IPS DF 4.7 (cell line): ENCODE results near the gene CHMP1B.
"Not testable (repeated sequence)": the region's sequence is repeated elsewhere in the genome, so short reads cannot be mapped to it uniquely, and the experiment has no call there.

Source experiments
- DNase-seq: peaks from one replicate; pipeline ENCODE4 v3.0.0-alpha.2; 2013; ENCODE audit warnings: low spot score; ENCODE audit errors: extremely low read depth

CHMP1B gene

DNA sequence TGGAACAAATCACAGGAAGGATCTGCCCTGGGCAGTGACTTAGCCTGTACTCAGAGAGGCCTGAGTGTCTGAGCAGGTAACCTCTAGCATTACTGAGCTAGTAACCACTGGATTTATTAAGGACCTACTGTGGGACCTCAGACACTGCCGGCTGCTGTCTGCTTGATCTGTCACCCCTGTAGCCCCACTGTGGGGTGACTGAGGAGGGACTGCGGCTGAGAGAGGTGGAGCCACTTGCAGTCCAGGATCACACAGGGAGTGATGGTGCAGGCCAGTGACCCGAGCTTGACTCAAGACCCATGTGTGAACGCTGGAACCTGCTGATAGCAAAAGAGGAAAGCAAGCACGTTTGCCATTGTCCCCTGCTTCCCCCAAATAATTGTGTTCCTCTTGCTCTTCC lies 15.6 kb downstream of the CHMP1B start:
- no peak for DNase-seq

DNA sequence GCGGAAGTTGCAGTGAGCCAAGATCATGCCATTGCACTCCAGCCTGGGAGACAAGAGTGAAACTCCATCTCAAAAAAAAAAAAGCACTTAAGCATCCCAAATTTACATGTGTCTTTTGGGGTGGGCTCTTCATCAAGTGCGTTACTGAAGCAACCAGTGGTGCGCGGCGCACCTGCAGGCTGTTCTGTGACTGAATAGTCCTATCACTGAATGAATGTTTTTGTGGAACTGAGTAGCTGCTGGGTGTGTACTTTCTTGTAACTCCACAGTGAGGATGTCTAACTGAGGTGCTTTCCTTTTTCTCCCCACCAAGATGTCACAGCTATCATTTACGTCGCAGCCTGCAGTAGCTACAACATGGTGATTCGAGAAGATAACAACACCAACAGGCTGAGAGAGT lies 17.0 kb downstream of the CHMP1B start:
- DNase-seq = no peak

DNA sequence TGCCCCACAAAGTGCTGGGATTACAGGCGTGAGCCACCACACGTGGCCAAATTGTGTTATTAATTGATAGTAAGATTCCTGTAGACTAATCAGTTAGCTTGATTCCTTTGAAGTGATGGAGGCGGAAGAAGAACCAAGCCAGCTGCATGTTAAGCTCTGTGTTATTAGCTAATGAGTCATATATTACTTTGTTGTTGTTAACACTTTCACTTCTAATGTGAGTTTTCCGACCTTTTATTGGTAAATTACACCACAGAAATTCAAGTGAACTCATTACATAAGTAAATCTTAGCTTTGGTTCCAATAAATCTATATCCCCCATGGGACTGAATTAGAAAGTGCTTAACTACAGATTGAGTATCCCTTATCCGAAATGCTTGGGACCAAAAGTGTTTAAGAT lies 20.3 kb downstream of the CHMP1B start:
- DNase-seq = no peak

DNA sequence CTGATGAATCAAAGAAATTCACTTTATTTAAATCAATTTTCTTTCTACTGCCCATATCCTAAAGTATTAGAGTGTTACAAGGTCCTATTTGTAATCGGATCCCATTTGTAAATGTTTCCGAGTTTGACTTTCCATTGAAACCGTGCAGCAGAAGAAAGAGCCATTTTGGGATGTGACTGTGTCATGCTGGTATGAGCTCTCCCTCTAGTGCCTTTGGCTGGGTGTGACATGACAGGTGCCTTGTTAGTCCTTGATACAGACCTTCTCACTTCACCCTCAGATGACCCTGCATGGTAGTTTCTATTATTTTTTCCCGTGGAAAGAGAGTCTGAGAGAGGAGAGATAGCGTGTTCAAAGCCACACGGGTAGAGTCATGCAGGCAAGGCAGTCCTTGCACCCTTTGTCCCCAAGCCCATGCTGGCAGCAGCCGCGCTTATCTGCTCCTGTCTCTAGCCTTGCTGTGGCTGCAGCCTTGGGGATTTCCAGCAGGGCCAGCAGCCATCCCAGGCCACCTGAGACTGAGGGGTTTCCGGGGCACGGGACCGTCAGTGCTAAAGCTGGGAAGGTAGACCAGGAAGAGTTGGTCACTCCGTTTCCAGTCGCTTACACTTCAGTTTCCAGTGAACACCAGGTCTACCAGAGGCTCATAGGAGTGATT lies 21.4 kb downstream of the CHMP1B start:
- DNase-seq = no peak

DNA sequence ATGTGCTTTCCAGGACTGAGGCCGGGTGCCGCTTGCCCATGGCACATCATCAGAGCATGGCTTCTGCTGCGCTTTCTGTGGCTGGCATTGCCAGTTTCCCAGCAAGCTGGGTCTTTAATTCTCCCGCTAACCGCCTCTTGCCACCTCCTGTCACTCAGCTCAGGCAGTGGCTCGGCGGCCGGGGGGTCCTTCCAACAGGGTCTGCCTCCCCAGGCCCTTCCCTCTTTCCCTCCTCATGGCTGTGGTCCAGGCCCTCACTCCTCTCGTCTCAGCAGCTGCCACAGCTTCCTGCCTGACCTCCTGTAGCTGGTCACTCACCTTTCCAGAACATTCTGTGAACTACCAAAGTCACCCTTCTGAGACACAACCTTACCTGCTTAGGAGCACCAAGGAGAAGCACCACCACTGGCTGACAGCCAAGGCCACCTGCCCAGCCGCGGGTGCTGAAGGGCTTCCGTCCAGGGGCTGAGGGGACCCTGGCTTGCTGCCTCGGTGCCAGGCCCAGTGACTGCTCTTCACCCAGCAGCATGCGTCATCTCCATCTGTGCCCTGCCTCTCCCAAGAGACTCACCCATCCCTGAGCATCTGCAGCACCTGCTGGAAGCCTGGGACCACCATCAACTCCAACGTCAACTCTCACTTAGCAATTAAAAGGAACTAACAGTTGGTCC lies 22.6 kb downstream of the CHMP1B start:
- no peak for DNase-seq

DNA sequence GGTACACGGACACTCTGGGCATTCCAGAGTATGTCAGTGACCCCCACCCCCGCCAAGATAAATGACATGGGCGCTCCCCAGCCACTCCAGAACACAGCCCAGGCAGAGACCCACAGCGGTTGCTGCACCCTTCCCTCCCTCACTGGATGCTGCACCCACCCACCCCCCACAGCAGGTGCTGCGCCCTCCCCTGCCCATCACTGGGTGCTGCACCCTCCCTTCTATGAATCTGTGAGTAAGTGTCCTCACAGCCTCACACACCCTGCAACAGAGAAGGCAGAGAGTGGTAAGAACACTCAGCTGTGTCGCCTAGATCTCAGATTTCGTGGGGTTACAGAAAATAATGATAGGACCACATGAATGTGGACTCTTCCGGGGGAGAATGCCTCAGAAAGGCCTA lies 23.5 kb downstream of the CHMP1B start:
- DNase-seq = no peak

DNA sequence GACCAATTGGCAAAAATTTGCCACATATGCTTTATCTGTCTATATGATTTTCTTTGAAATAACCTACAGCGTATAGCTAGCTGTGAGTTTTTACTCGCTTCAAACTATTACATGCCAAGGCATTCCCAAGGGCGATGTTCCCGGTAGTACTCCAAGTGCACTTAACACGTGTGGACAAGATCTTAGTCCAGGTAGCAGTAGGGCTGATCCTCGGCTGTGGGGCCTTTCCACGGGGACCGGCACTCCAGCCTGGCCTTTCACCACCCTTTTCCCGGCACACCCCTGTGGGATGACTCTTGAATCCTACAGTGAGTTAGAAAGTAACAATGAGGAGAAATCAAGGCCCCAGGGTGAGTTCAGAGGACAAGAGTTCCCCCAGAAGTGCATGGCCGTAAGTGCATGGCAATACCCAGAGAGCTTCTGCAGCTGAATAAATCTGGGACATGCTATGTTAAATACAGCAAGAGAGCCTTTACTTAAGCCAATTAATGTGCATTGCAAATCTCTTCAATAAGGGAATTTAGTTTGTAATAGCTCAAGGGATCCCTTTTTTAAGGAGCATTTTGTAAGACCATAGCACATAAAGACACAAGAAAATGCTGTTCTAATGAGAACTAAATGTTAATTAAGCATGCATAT lies 26.4 kb downstream of the CHMP1B start:
- DNase-seq = no peak

DNA sequence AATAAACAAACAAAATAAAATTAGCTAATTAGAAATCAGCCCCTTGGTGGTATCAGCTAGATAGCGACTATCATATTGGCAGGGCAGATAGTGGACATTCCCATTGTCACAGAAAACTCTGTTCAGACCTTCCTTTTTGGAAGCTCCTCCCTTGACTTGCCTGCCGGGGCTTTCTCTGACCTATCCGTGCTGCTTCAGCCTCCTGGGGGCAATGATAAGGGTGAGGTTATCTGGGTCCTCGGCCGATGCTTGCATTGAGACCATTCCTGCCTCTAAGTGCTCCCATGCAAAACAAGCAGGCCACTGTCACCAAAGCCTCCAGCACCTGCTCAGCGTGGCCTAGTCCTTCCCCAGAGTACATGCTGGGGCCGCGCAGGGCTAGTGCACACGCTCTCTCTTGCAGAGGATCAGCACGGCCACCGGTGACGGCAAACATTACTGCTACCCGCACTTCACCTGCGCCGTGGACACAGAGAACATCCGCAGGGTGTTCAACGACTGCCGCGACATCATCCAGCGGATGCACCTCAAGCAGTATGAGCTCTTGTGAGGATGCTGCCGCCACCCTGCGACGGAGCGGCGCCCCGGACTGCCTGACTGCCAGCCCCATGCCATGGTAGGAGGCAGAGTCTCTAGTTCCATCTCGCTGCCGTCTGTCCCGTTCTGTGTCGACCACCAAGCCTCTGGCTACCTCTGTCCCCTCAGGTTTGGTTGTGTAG lies 29.5 kb downstream of the CHMP1B start:
- DNase-seq = no peak

DNA sequence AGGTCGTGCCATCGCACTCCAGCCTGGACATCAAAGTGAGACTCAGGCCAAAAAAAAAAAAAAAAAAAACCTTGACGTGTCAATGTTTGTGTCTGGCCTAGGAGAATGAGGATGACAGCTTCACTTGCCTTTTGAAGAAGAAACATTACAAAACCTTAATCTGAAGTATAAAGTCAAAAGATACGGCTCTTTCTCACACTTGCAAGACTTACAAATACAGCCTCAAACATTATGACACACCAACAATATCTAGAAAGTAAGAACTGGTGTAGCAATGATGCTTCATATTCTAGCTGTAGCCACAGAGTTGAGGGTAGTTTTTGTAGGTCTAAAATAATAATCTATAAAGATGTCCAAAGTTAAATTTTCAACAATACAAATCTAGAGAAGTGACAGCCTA lies 31.4 kb downstream of the CHMP1B start:
- no peak for DNase-seq

DNA sequence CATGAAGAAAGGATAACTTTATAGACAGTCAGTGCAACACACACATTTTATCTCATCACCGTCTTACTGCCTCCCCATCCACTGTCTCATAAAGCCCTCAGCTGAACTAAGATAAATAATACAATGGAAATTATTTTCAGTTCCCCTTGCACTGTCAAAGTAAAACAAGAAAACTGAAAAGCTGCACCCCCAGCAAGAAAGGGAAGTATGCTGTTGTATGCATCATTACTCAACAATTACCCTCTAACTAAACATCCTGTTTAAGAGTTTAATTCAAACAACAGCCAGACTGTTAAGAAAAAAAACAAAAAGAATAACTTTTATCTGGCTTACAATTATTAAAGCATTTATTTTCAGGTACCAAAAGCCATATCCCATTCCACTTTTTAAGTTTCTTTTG lies 31.9 kb downstream of the CHMP1B start:
- DNase-seq = no peak

DNA sequence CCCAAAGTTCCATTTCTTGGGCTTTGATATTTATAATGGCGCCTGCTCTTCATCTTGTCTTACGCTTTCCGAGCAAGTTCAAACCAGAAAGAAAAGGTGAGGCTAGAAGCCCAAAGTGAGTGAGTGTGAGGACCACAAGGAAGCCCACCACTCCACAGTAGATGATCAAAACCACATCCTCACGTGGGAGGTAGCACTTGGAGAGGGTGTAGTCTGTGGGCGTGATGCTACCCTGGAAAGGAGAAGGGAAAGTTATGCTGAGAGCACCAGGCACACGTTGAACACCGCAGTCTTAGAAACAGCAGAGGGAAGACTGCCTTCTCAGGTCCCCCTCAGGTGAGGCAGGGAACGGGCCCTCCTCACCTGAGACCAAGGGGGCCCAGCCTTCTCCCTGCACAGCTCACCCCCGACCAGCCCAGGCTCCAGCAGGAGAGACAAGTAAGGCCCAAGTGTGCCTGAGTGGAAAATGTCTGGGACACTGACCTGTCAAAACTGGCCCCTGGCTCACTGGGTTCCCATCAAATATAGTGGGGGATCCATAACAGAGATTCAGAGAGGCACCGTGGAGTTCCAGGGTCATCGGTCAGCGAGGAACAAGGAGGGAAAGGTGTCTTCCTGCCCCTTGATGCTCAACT lies 33.3 kb downstream of the CHMP1B start:
- no peak for DNase-seq

DNA sequence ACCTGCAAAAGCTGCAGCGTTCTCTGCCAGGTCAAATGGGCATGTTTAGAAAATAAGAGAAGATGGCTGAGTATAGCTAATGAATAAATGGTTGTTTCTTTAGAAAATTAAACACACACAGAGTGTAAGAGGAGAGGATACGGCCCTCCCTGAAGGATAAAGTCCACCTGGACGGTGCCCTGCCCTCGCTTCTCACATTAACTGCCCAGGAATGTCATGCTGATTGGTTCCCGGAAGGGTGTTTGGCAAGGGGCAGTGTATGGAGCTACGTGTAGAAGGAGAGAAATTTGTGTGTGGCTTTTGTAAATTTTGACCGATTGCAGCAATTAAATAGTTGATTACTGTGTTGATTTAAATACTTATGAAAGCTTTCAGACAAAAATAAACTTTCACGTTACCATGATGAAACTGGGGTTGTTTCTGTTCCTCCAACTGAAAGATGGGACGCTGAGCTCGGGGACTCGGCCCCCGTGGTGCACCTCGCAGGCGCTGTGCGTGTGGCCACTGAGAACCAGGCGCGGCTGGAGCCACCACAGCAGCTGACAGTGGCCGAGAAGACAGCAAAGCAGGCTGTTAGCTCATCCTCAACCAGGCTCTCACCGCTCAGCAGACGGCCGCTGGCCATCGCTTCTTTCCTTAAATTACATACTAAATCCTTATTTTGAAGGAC lies 34.2 kb downstream of the CHMP1B start:
- DNase-seq = no peak

DNA sequence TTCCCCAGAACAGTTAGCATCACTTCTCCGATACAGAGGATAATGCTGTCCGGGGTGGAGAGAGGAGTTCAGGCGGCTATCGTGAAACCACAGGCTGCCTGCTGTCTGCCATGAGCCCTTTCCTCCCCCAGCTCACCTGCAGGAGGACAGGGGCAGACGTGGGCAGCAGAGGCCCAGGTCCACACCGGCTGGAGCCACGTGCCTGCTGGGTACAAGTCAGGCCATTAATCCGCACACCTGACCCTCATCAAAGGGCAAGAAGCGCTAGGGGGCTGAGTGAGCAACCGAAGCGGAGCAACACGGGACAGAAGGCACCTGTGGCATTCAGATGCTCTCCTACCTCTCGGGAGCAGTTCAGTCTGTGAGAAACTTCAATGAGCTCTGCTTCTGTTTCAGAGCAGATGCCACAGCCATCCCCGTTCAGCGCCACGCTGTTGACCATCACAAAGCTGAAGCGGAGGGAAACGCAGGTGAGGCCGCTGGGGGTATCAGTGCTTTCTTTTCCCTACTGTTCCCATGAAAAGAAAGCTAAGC lies 35.4 kb downstream of the CHMP1B start:
- DNase-seq = no peak

DNA sequence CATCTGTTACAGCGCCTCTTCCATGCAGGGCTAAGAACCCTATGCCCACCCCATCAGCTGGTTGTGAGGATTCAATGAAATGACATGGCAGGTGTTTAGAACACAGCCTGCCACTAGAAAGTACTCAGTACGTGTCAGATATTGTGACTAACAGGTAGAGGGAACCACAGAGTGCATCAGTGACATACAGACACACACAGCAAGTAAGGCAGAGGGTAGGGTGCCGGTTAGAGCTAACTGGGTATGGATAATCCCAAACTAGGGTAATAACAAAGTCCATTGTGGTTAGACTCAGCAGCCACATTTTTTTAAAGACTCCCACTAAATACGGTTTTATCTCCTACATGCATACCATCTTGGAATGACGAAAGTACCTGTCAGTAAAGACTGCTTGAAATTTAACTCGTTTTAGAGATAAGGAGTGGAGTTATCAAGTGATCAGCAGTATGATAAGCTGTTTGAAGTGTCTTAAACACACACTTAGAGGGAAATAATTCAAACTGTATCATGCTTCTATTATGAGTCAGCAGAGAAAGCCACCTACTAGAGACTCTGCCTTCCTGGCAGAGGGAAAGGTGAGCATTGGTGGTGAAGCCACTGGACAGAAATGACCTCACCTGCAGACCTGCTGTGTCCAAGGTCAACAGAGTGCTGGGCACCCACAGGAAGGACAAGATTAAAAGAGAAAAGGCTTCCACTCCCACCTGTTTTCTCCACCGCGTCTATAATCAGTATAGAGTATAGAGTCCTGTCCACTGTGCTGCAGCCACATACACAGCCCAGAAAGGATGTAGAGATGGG lies 36.3 kb downstream of the CHMP1B start:
- DNase-seq = no peak

DNA sequence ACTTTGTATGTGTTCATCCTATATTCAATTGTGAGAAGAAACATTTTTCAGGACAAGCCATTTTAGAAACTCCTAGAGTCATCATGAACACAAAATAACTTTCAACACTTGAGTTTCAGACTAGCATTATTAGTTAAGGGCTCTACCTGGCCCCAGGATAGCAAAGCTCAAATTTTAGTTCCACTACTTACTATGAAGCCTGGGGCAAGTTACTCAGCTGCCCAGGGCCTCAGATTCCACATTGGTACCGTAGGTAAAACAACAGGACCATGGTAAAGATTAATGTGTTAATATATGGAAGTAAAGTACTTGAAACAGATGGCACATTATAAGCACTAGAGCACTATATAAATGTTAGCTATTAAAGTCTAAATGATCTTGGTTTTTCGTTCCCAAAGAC lies 37.5 kb downstream of the CHMP1B start:
- DNase-seq = no peak

DNA sequence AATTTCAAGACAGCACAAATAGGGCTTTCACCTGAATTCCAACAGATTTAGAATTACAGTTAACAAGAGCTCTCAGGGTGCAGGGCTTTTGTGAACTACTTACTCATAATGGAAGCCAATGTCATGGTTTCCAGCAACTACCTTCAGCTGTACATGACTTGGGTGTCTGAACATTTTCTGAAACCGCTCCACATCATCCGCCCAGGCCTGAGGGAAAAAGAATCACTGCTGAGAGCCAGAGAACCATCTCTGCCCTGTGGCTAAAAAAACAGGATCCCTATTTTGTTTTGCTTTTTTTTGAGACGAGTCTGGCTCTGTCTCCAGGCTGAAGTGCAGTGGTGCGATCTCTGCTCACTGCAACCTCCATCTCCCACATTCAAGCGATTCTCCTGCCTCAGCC lies 38.1 kb downstream of the CHMP1B start:
- DNase-seq = no peak

DNA sequence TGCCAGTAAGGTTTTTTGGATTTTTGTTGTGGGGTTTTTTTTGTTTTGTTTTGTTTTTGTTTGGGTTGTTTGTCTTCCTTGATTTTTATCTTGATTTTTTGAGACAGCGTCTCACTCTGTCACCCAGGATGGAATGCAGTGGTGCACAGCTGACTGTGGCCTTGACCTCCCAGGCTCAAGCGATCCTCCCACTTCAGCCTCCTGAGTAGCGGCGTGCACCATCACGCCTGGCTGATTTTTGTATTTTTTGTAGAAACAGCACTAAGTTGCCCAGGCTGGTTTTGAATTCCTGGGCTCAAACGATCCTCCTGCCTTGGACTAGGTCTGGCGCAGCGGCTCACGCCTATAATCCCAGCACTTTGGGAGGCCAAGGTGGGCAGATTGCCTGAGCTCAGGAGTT lies 40.5 kb downstream of the CHMP1B start:
- DNase-seq = no peak

DNA sequence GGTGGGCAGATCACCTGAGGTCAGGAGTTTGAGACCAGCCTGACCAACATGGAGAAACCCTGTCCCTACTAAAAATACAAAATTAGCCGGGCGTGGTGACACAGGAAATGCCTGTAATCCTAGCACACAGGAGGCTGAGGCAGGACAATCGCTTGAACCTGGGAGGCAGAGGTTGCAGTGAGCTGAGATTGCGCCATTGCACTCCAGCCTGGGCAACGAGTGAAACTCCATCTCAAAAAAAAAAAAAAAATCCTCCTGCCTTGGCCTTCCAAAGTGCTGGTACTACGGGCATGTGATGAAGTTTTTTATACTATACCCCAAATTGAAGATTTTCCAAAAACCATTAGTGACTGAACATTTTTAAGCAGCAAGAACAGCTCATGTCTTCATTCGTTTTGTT lies 41.2 kb downstream of the CHMP1B start:
- DNase-seq = not testable (repeated sequence)

DNA sequence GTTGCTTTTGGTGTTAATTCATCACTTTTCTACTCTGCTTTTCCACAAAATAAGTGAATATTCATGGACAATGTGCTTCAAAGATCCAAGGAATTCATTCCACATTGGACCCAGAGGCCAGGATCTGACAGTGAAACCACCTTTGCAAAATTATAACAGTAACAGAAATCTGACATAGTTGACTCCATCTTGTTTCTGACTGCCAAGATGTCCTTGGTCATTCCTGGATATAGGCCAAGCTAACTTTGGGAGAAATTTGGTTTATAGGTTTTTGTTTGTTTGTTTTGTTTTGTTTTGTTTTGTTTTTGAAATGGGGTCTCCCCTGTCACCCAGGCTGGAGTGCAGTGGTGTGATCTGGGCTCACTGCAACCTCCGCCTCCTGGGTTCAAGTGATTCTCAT lies 46.6 kb downstream of the CHMP1B start:
- no peak for DNase-seq

DNA sequence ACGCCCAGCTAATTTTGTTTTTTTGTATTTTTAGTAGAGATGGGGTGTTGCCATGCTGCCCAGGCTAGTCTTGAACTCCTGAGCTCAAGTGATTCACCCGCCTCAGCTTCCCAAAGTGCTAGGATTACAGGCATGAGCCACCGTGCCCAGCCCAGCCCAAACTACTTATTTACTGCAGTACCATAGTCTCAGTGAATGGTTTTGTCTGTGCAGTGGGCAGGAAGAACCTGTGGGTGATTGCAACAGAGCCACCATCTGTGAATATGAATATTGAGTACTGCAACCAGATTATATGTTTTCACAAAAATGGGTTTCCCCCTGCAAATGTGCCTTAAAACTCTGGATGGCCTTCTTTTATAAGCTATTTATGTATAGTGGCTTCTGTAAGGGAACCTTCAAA lies 47.9 kb downstream of the CHMP1B start:
- no peak for DNase-seq
